Ovary (tissue), 9 donors: ENCODE data around the gene FURIN. TPM values are rescaled to one million over a fixed set of nuclear protein-coding genes. Genes with fewer than 3 reads are reported as not detected.

Source experiments
- DNase-seq, 5 donors: peaks; one replicate each; pipeline ENCODE4 v3.0.0-alpha.2; 2019 to 2020
- H3K27ac ChIP-seq, 2 donors: fragments of 200-600 bp; one replicate each; pipeline versions ENCODE4 v1.5.1 to v1.8.0; 2019 to 2022
- H3K27me3 ChIP-seq: fragments of 200-600 bp; one replicate; pipeline ENCODE4 v1.8.0; 2022
- H3K36me3 ChIP-seq: fragments of 200-600 bp; sonication (generic); one replicate; pipeline ENCODE4 v1.5.1; 2019
- H3K4me1 ChIP-seq: one replicate; pipeline ENCODE4 v1.8.1; 2013; ENCODE audit warnings: mild to moderate bottlenecking, moderate library complexity; ENCODE audit not compliant: insufficient read depth
- H3K4me3 ChIP-seq: fragments of 200-600 bp; sonication (generic); one replicate; pipeline ENCODE4 v1.5.1; 2017
- H3K9me3 ChIP-seq, 2 donors: fragments of 200-600 bp in 1 of 2; sonication (generic) in 1 of 2; one replicate each; pipeline versions ENCODE4 v1.5.1 to v1.8.1; 2013 to 2019; ENCODE audit warnings: mild to moderate bottlenecking in 1 of 2, moderate library complexity in 1 of 2
- CTCF ChIP-seq, 3 donors: fragments of 450-650 bp in 2 of 3; fragments of 200-600 bp in 1 of 3; IDR thresholded peaks; one replicate each; pipeline versions ENCODE4 v1.5.1 to v1.8.0; 2016 to 2022; ENCODE audit warnings: antibody characterized with exemption in 3 of 3, mild to moderate bottlenecking in 1 of 3
- EP300 ChIP-seq: sonication (generic); formaldehyde crosslinking; IDR thresholded peaks from one replicate; pipeline ENCODE4 v1.6.1; 2017; ENCODE audit warnings: antibody characterized with exemption
- POLR2A ChIP-seq: fragments of 450-650 bp; IDR thresholded peaks from one replicate; pipeline ENCODE4 v1.6.1; 2017; ENCODE audit warnings: antibody characterized with exemption, mild to moderate bottlenecking, moderate library complexity
- WGBS, 3 donors: extraction: QIAGEN DNeasy Blood & Tissue Kit in 1 of 3; methylation state at CpG; one replicate each; pipeline versions ENCODE4 v1.1.5 to v1.1.7; 2013 to 2017; 5-methylcytosine and 5-hydroxymethylcytosine counted together
- intact Hi-C, 4 donors: fragments of 100-400 bp; cut with DNase I; formaldehyde crosslinking; loops; one replicate each; pipeline versions ENCODE4 v1.11.0 to v1.15.1; 2022 to 2023
- polyA plus RNA-seq, 2 donors: library from polyadenylated mRNA; stranded (reverse); fragments of 200-250 nt in 1 of 2; fragments of 350-450 nt in 1 of 2; fragmentation: Illumina TruSeq in 1 of 2; extraction: RNeasy Lipid Tissue Mini Kit (QIAGEN cat#74804) in 1 of 2; gene quantifications; one replicate each; pipeline ENCODE4 v1.2.3, GENCODE V29; 2013 to 2014
- total RNA-seq, 7 donors: library from RNA; depleted of rRNA in 2 of 7; stranded (reverse); fragments of >200 nt in 2 of 7; fragmentation: NEBNext Ultra II Directional in 3 of 7; extraction: Animal tissue kit (Norgen Biotek cat#: 25700) in 3 of 7; gene quantifications; one replicate each; pipeline versions ENCODE4 v1.1.0 to v1.2.4, GENCODE V29; 2016 to 2023
- donor health status: DM: no; HTN: no; CAD: no; lungs with moderate emphysema.
- donor health status: DM: no; HTN: no; CAD: no.
- donor health status: Bipolar disorder and iron deficiency.
- donor health status: DM: yes; HTN: yes; CAD: no.
- donor health status: DM: no; HTN: no; CAD: no.
- donor health status: DM: yes; HTN: yes; CAD: no.

Gene FURIN
- total and polyA plus RNA-seq, 9 donors = 6.2 to 38.6 (median 33.7) TPM

DNA sequence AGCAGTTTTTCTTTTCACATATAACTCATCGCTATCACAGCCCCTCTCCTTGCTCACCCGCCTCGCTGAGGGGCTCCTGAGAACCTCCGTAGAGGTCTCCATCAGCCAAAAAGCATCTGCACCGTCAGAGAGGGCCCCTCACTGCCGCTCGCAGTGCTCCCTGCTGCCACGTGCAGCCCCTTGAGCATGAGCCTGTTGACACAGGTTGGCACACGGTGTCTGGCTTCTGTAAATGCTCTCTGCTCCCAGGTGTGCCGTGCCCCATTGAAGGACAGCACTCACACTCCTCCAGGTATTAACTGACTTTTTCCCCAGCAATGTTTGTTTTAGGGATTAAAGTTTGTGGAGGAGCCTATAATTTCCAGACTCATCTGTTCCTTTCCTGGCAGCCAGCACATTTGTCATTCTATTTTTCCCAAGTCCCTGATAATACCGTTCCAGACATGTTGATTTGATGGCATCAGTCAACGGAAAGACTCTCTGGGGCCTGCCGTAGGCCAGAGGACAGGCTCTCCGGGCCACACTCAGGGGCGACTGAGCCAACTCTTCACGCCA lies 2.1 kb upstream of the FURIN start:
- no peak overlapping the region for H3K27ac ChIP-seq
- TF ChIP-seq POLR2A = no peak
- no peak for TF ChIP-seq CTCF (IDR thresholded peaks at IDR 0.05)
- no peak for TF ChIP-seq EP300
- no peaks in the 10 kb centered on the region for H3K36me3 ChIP-seq
- H3K4me3 ChIP-seq = no peak overlapping the region
- 30 to 44% (median 33%) methylated on average over 16 of the region's 16 CpGs for WGBS, 3 donors
- H3K4me1 ChIP-seq = peaks cover 5% of the 10 kb centered on the region
- intact Hi-C loops = no loop called here
- H3K9me3 ChIP-seq = no peaks in the 10 kb centered on the region
- DNase-seq = no peak
- no peaks in the 10 kb centered on the region for H3K27me3 ChIP-seq

DNA sequence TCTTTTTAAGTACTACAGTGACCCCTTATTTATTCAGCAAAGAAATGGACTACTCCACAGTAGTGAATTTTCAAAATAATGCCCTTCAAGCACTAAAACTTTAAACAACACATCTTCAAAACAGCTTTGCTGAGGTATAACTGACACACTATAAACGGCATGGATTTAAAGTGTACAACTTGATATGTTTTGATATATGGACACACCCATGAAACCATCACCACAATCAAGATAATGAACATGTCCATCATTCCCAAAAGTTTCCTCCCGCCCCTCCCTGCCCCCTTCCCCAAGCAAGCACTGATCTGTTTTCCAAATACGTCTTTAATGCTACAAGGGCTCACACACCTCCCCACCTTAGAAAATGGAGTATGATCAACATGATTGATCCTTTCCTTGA lies 1.6 kb upstream of the FURIN start:
- H3K9me3 ChIP-seq = no peaks in the 10 kb centered on the region
- no peak overlapping the region for H3K27ac ChIP-seq
- no peaks in the 10 kb centered on the region for H3K27me3 ChIP-seq
- intact Hi-C loops = no loop called here
- TF ChIP-seq EP300 = no peak
- no peak for TF ChIP-seq POLR2A
- TF ChIP-seq CTCF (IDR thresholded peaks at IDR 0.05) = no peak
- H3K36me3 ChIP-seq = no peaks in the 10 kb centered on the region
- WGBS, 3 donors = 74 to 77% (median 75%) methylated on average over 3 of the region's 3 CpGs
- no peak for DNase-seq
- H3K4me1 ChIP-seq = peaks cover 5% of the 10 kb centered on the region
- H3K4me3 ChIP-seq = no peak overlapping the region

GRCh38 chr15:90869140-90869541 lies 753 bp downstream of the FURIN start:
- Histone ChIP-seq H3K27ac (no peak overlapping the region), H3K4me3 (no peak overlapping the region), H3K36me3 (no peaks in the 10 kb centered on the region), H3K9me3 (no peaks in the 10 kb centered on the region), H3K27me3 (no peaks in the 10 kb centered on the region), H3K4me1 (peaks cover 15% of the 10 kb centered on the region)
- intact Hi-C loops = no loop called here
- TF ChIP-seq EP300 (no peak), POLR2A (no peak), CTCF (IDR thresholded peaks at IDR 0.05) (no peak)
- DNase-seq = no peak

DNA sequence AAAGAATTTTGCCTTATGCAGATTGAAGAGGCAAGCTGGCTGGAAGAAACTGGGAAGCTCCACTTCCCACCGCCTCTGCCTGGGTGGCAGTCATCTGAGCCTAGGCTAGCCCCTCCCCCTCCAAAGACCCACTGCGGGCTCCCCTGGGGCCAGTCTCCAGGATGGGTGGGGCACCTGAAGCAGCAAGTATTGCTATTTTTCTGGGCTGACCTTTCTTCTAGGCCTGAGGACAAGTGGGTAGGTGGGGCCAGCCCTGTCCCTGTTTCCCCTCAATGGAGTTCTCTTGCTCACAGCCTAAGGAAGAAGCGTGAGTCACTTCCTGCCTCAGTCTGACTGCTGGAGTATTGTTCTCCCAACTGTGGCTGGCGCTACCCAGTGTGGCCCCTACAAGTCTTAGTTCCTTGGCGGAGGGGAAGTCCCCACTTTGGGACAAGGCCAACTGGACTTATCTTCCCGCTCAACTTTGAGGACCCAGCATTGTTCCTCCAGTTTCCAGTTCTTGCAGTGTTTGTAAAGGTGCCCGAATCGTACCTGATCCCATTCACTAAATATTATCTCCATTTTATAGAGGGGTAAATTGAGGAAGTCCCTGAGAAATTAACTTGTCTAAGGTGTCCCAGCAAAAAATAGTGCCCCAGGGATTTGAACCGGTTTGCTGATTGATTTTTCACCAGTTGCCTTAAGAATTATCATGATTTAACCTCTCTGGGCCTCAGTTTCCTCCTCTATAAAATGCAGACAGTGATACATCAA lies 1.4 kb downstream of the FURIN start:
- DNase-seq = peak in 3 of 5 donors; percentile 42 to 49 (median 46)
- Histone ChIP-seq H3K27ac (no peak overlapping the region), H3K9me3 (no peaks in the 10 kb centered on the region), H3K27me3 (no peaks in the 10 kb centered on the region), H3K36me3 (no peaks in the 10 kb centered on the region), H3K4me1 (peaks cover 15% of the 10 kb centered on the region), H3K4me3 (no peak overlapping the region)
- TF ChIP-seq CTCF (IDR thresholded peaks at IDR 0.05) = no peak
- no peak for TF ChIP-seq POLR2A
- no peak for TF ChIP-seq EP300
- WGBS, 3 donors = 69 to 73% (median 72%) methylated on average over 9 of the region's 9 CpGs
- intact Hi-C loops = loop anchor here in 1 of 4 donors (10.0 kb wide), 1 partner anchor 155 kb away; the partner anchor contains the start of gene BLM
